H1 (cell line): Measurements from ENCODE around the gene RASGRF1. TPM values are rescaled to one million over a fixed set of nuclear protein-coding genes. Genes with fewer than 3 reads are reported as not detected.

Experiments
- CTCF ChIA-PET: fragments of 300-600 bp; sonication (Branson Sonifier 250); formaldehyde crosslinking; loops from one replicate; lab custom pipeline; 2021; ENCODE audit not compliant: partially characterized antibody; lab: Charles Lee
- POLR2A ChIA-PET: fragments of 300-600 bp; sonication (Branson Sonifier 250); formaldehyde crosslinking; loops from one replicate; lab custom pipeline; 2021; ENCODE audit warnings: inconsistent platforms; ENCODE audit not compliant: partially characterized antibody; lab: Charles Lee
- DNase-seq, 2 experiments: peaks; one replicate each; pipeline versions ENCODE4 v3.0.0 to v3.0.0-alpha.2; 2010 to 2022; ENCODE audit warnings: low spot score in 2 of 2, low read depth in 1 of 2, mixed read lengths in 1 of 2
- FAIRE-seq: peaks from 2 replicates; lab custom pipeline; 2011; peaks lifted over from hg19 to GRCh38; lab: Jason Lieb, UNC
- H2AFZ ChIP-seq: 2 replicates; pipeline ENCODE4 v1.8.1; 2012; ENCODE audit warnings: low read length, inconsistent platforms
- H2AK5ac ChIP-seq: 2 replicates; pipeline ENCODE4 v1.6.1; 2013; ENCODE audit warnings: low read depth, low read length
- H2BK120ac ChIP-seq: replicated peaks from 2 replicates; pipeline ENCODE3; 2013; ENCODE audit warnings: low read depth, low read length, inconsistent platforms
- H2BK12ac ChIP-seq: 2 replicates; pipeline ENCODE4 v1.6.1; 2013; ENCODE audit warnings: low read depth, low read length
- H2BK15ac ChIP-seq: 2 replicates; pipeline ENCODE4 v1.6.1; 2013; ENCODE audit warnings: low read length
- H2BK20ac ChIP-seq: 2 replicates; pipeline ENCODE4 v1.6.1; 2013; ENCODE audit warnings: low read length
- H2BK5ac ChIP-seq: 2 replicates; pipeline ENCODE4 v1.6.1; 2013; ENCODE audit warnings: low read depth, low read length
- H3K14ac ChIP-seq: 2 replicates; pipeline ENCODE4 v1.6.1; 2013; ENCODE audit warnings: inconsistent platforms; ENCODE audit not compliant: insufficient read length
- H3K18ac ChIP-seq: 2 replicates; pipeline ENCODE4 v1.6.1; 2013; ENCODE audit warnings: low read length; ENCODE audit errors: extremely low read depth
- H3K23ac ChIP-seq: 2 replicates; pipeline ENCODE4 v1.6.1; 2013; ENCODE audit warnings: inconsistent platforms; ENCODE audit not compliant: insufficient read length
- H3K23me2 ChIP-seq: 2 replicates; pipeline ENCODE4 v1.6.1; 2013; ENCODE audit warnings: low read depth, low read length
- H3K27ac ChIP-seq: 2 replicates; pipeline ENCODE4 v1.6.1; 2011; ENCODE audit warnings: low read depth, low read length, inconsistent platforms
- H3K27me3 ChIP-seq, 4 experiments: replicated peaks in 1 of 4; 1 replicate in 1 of 4; 2 replicates in 3 of 4; pipeline versions ENCODE4 v1.6.1 to v1.8.1; 2011 to 2013; ENCODE audit warnings: low read length in 3 of 4, mild to moderate bottlenecking in 3 of 4, inconsistent platforms in 2 of 4, mixed read lengths in 2 of 4, moderate library complexity in 1 of 4; ENCODE audit not compliant: control insufficient read depth in 3 of 4, insufficient read depth in 3 of 4; ENCODE audit errors: extremely low read depth in 1 of 4
- H3K36me3 ChIP-seq, 4 experiments: 2 replicates each; pipeline versions ENCODE4 v1.6.1 to v1.8.1; 2011 to 2013; ENCODE audit warnings: mild to moderate bottlenecking in 4 of 4, low read length in 3 of 4, moderate library complexity in 2 of 4, control low read depth in 1 of 4, inconsistent platforms in 1 of 4; ENCODE audit not compliant: insufficient read depth in 4 of 4, control insufficient read depth in 2 of 4
- H3K4ac ChIP-seq: replicated peaks from 2 replicates; pipeline ENCODE3; 2013; ENCODE audit warnings: low read length, low read depth, mixed read lengths, inconsistent platforms; ENCODE audit not compliant: insufficient read length
- H3K4me1 ChIP-seq, 4 experiments: replicated peaks in 1 of 4; 1 replicate in 1 of 4; 2 replicates in 3 of 4; pipeline versions ENCODE4 v1.6.1 to v1.8.1; 2011 to 2013; ENCODE audit warnings: low read length in 3 of 4, inconsistent platforms in 2 of 4, mixed read lengths in 1 of 4; ENCODE audit not compliant: insufficient read depth in 4 of 4, control insufficient read depth in 3 of 4
- H3K4me2 ChIP-seq, 2 experiments: 2 replicates each; pipeline versions ENCODE4 v1.6.1 to v1.8.1; 2011 to 2013; ENCODE audit warnings: low read depth in 2 of 2, low read length in 2 of 2, control low read depth in 1 of 2, inconsistent platforms in 1 of 2, mild to moderate bottlenecking in 1 of 2; ENCODE audit not compliant: insufficient read depth in 1 of 2
- H3K4me3 ChIP-seq, 4 experiments: fragments of 200-600, 300-600 bp in 1 of 4; sonication (generic), shearing (Covaris generic), sonication (Bioruptor Twin) in 1 of 4; 2 replicates each; pipeline versions ENCODE4 v1.5.1 to v1.8.1; 2011 to 2016; ENCODE audit warnings: low read length in 4 of 4, low read depth in 3 of 4, control low read depth in 2 of 4, inconsistent platforms in 2 of 4, mild to moderate bottlenecking in 2 of 4, mixed read lengths in 1 of 4, moderate library complexity in 1 of 4; ENCODE audit not compliant: insufficient read depth in 2 of 4; ENCODE audit errors: extremely low read depth in 1 of 4
- H3K56ac ChIP-seq: replicated peaks from 2 replicates; pipeline ENCODE3; 2013; ENCODE audit warnings: low read depth, mild to moderate bottlenecking, mixed read lengths, low read length, inconsistent platforms; ENCODE audit not compliant: insufficient read length
- H3K79me1 ChIP-seq: 2 replicates; pipeline ENCODE4 v1.6.1; 2013; ENCODE audit warnings: low read depth, low read length, control low read depth
- H3K79me2 ChIP-seq, 2 experiments: 2 replicates each; pipeline versions ENCODE4 v1.6.1 to v1.8.1; 2012 to 2013; ENCODE audit warnings: low read length in 2 of 2, mild to moderate bottlenecking in 2 of 2, inconsistent platforms in 1 of 2; ENCODE audit not compliant: insufficient read depth in 2 of 2, control insufficient read depth in 1 of 2
- H3K9ac ChIP-seq, 4 experiments: replicated peaks in 1 of 4; 1 replicate in 1 of 4; 2 replicates in 3 of 4; pipeline versions ENCODE4 v1.6.1 to v1.8.1; 2011 to 2013; ENCODE audit warnings: low read depth in 3 of 4, low read length in 3 of 4, control low read depth in 2 of 4, mild to moderate bottlenecking in 2 of 4, moderate library complexity in 2 of 4, inconsistent platforms in 1 of 4; ENCODE audit errors: extremely low read depth in 1 of 4
- H3K9me3 ChIP-seq, 2 experiments: 2 replicates each; pipeline versions ENCODE4 v1.6.1 to v1.8.1; 2012 to 2013; ENCODE audit warnings: mild to moderate bottlenecking in 2 of 2, moderate library complexity in 2 of 2, control low read depth in 1 of 2, inconsistent platforms in 1 of 2, low read depth in 1 of 2, low read length in 1 of 2, mixed read lengths in 1 of 2; ENCODE audit not compliant: insufficient read depth in 2 of 2
- H4K20me1 ChIP-seq, 2 experiments: replicated peaks in 1 of 2; 2 replicates each; pipeline versions ENCODE3 to v1.8.1; 2011 to 2013; ENCODE audit warnings: inconsistent platforms in 2 of 2, low read length in 2 of 2, mild to moderate bottlenecking in 1 of 2; ENCODE audit not compliant: insufficient read depth in 2 of 2, control insufficient read depth in 1 of 2
- H4K5ac ChIP-seq: 2 replicates; pipeline ENCODE4 v1.6.1; 2013; ENCODE audit warnings: low read length, low read depth, mixed read lengths, inconsistent platforms; ENCODE audit not compliant: insufficient read length
- H4K8ac ChIP-seq: 2 replicates; pipeline ENCODE4 v1.8.0; 2013; ENCODE audit warnings: mild to moderate bottlenecking, moderate library complexity, low read length, inconsistent platforms; ENCODE audit not compliant: insufficient read depth; ENCODE audit errors: extremely low read depth
- H4K91ac ChIP-seq: replicated peaks from 2 replicates; pipeline ENCODE3; 2013; ENCODE audit warnings: low read length, mixed read lengths, inconsistent platforms; ENCODE audit not compliant: insufficient read length
- CTCF ChIP-seq, 3 experiments: IDR thresholded peaks; 1 replicate in 2 of 3; 2 replicates in 1 of 3; pipeline versions ENCODE4 v1.5.1 to v1.6.1; 2011; ENCODE audit warnings: low read length in 3 of 3, mild to moderate bottlenecking in 3 of 3, inconsistent platforms in 2 of 3, low read depth in 1 of 3, moderate library complexity in 1 of 3; ENCODE audit not compliant: insufficient read depth in 1 of 3; ENCODE audit errors: control extremely low read depth in 1 of 3
- WGBS, 2 experiments: shearing (Covaris generic) in 1 of 2; methylation state at CpG; one replicate each; pipeline versions ENCODE4 v1.1.6 to v1.1.7; 2013 to 2015; ENCODE audit warnings: low lambda C conversion rate in 2 of 2, mixed read lengths in 2 of 2, inconsistent platforms in 1 of 2, low coverage in 1 of 2, missing lambda C conversion rate in 1 of 2; ENCODE audit not compliant: insufficient replicate concordance in 2 of 2, insufficient coverage in 1 of 2, insufficient read length in 1 of 2; ENCODE audit errors: extremely low coverage in 1 of 2, missing lambda C conversion rate in 1 of 2; 5-methylcytosine and 5-hydroxymethylcytosine counted together
- polyA plus RNA-seq, 7 experiments: library from polyadenylated mRNA; depleted of rRNA in 3 of 7; stranded (reverse) in 5 of 7; unstranded in 2 of 7; fragments of >200 nt in 5 of 7; fragments of 200-250 nt in 2 of 7; gene quantifications; 1 replicate in 5 of 7; 2 replicates in 1 of 7; 4 replicates in 1 of 7; pipeline versions ENCODE4 v1.2.1 to v1.2.3, GENCODE V29; 2011 to 2013; ENCODE audit warnings: missing spikeins in 2 of 7, mixed read lengths in 2 of 7
- total RNA-seq: library from RNA; stranded (reverse); fragmentation: NEBNext Ultra II Directional; extraction: Animal tissue kit (Norgen Biotek cat#: 25700); gene quantifications from 2 replicates; pipeline ENCODE4 v1.2.1, GENCODE V29; 2021

RASGRF1 gene
- total and polyA plus RNA-seq, 2 of the 8 experiments (the other 6 are each of a cell fraction or from before 2014, with no cell fraction given) = 0.42 to 0.67 TPM

GRCh38 chr15:78969687-78970349 is 120.8 kb downstream of the RASGRF1 start:
- Histone ChIP-seq H2BK15ac (no peak overlapping the region), H4K20me1 (no peaks in the 10 kb centered on the region), H3K4me3 (no peak overlapping the region), H2BK5ac (no peak overlapping the region), H2AFZ (no peak overlapping the region), H3K18ac (no peak overlapping the region), H3K36me3 (no peaks in the 10 kb centered on the region), H2BK20ac (0 out of 2 replicates have a peak overlapping the region, but pooled peaks have one; percentile 43), H2AK5ac (no peak overlapping the region), H3K14ac (no peak overlapping the region), H4K91ac (no peak overlapping the region), H2BK12ac (no peak overlapping the region), H3K23me2 (no peaks in the 10 kb centered on the region), H3K79me1 (no peaks in the 10 kb centered on the region), H2BK120ac (no peak overlapping the region), H3K79me2 (no peaks in the 10 kb centered on the region), H3K4me2 (no peak overlapping the region; a peak in 1 of 4 replicates), H3K23ac (no peak overlapping the region), H3K56ac (no peak overlapping the region), H3K4ac (peak overlapping the region; percentile 87), H3K4me1 (peaks cover 7 to 19% (median 13%) of the 10 kb centered on the region in 4 experiments; a peak in 5 of 7 replicates), H4K8ac (no peak overlapping the region), H3K27ac (no peak overlapping the region), H3K9ac (no peak overlapping the region), H3K27me3 (no peaks in the 10 kb centered on the region), H3K9me3 (no peaks in the 10 kb centered on the region), H4K5ac (no peak overlapping the region)
- POLR2A ChIA-PET = interaction anchor here (0.5 to 1.3 kb wide), 3 partner anchors 9 to 209 kb away, joined by 3 to 5 read pairs (median 3); partner anchors contain the start of gene CTSH
- CTCF ChIA-PET = interaction anchor here (0.5 to 5.9 kb wide), 5 partner anchors 10 to 54 kb away, joined by 3 to 60 read pairs (median 3); no protein-coding TSS in a partner anchor
- 89% methylated on average over 5 of the region's 5 CpGs; no CpG with 5 or more reads in 1 of the 2 experiments for WGBS, 2 experiments
- FAIRE-seq (no peak), DNase-seq (no peak)
- no peak for TF ChIP-seq CTCF (IDR thresholded peaks at IDR 0.05; ENCODE audit: control extremely low read depth in 1 of 3, insufficient read depth in 1 of 3, low read depth in 1 of 3, low read length in 3 of 3)
